Aorta (tissue), 5 donors: ENCODE measurements around the gene KRT4. TPM values are rescaled to one million over a fixed set of nuclear protein-coding genes. Genes with fewer than 3 reads are reported as not detected.

ENCODE experiments used
- ATAC-seq: fragments of 200-7000 bp; cut with Tn5 transposase; one replicate; pipeline ENCODE4 v1.9.1; 2022; ENCODE audit warnings: moderate library complexity; ENCODE audit not compliant: low FRiP score
- DNase-seq, 2 donors: peaks; one replicate each; pipeline ENCODE4 v3.0.0-alpha.2; 2020
- H3K27ac ChIP-seq, 2 donors: one replicate each; pipeline ENCODE4 v1.5.1; 2013; ENCODE audit warnings: low read length in 2 of 2, mild to moderate bottlenecking in 2 of 2, moderate library complexity in 2 of 2, control low read depth in 1 of 2, inconsistent platforms in 1 of 2, low read depth in 1 of 2
- H3K27me3 ChIP-seq, 2 donors: one replicate each; pipeline ENCODE4 v1.6.1; 2013; ENCODE audit warnings: control low read depth in 1 of 2, low read length in 1 of 2, mild to moderate bottlenecking in 1 of 2, moderate library complexity in 1 of 2; ENCODE audit not compliant: insufficient read depth in 2 of 2, control insufficient read depth in 1 of 2
- H3K36me3 ChIP-seq, 2 donors: one replicate each; pipeline ENCODE4 v1.6.1; 2013; ENCODE audit warnings: control low read depth in 1 of 2, low read length in 1 of 2, mild to moderate bottlenecking in 1 of 2; ENCODE audit not compliant: insufficient read depth in 2 of 2, control insufficient read depth in 1 of 2
- H3K4me1 ChIP-seq, 2 donors: one replicate each; pipeline ENCODE4 v1.6.1; 2013; ENCODE audit warnings: low read length in 2 of 2, control low read depth in 1 of 2, mild to moderate bottlenecking in 1 of 2, moderate library complexity in 1 of 2; ENCODE audit not compliant: insufficient read depth in 2 of 2, control insufficient read depth in 1 of 2
- H3K4me3 ChIP-seq, 2 donors: one replicate each; pipeline ENCODE4 v1.5.1; 2013; ENCODE audit warnings: low read length in 2 of 2, control low read depth in 1 of 2, mild to moderate bottlenecking in 1 of 2
- H3K9me3 ChIP-seq: one replicate; pipeline ENCODE4 v1.6.1; 2013; ENCODE audit warnings: mild to moderate bottlenecking, low read length; ENCODE audit not compliant: control insufficient read depth
- WGBS, 2 donors: extraction: QIAGEN DNeasy Blood & Tissue Kit; methylation state at CpG; one replicate each; pipeline ENCODE4 v1.1.7; 2013; 5-methylcytosine and 5-hydroxymethylcytosine counted together
- intact Hi-C, 2 donors: fragments of 100-400 bp; cut with DNase I; formaldehyde crosslinking; loops; one replicate each; pipeline versions ENCODE4 v1.14.2 to v1.15.0; 2022
- polyA plus RNA-seq, 2 donors: library from polyadenylated mRNA; stranded (reverse); fragments of 200-250 nt; gene quantifications; one replicate each; pipeline ENCODE4 v1.2.3, GENCODE V29; 2013
- total RNA-seq, 2 donors: library from RNA; stranded (reverse); fragmentation: NEBNext Ultra II Directional; extraction: Animal tissue kit (Norgen Biotek cat#: 25700); gene quantifications; one replicate each; pipeline ENCODE4 v1.2.1, GENCODE V29; 2021
- donor health status: healthy with polysubstance abuse.
- donor health status: Bipolar disorder and iron deficiency.
- donor health status: DM: no; HTN: no; CAD: no.
- donor health status: DM: no; HTN: no; CAD: no.
- donor health status: DM: yes; HTN: yes; CAD: no.

The KRT4 gene
- total and polyA plus RNA-seq, 4 donors: 3.9 to 4.6 TPM; not detected in 2

GRCh38 chr12:52776913-52777395, 37.0 kb downstream of the KRT4 start, which contains the start of gene KRT76:
KRT76 (minus strand) TSS chr12:52777345; CDS start chr12:52777291, 54 bp downstream.
- H3K27me3 ChIP-seq: no peaks in the 10 kb centered on the region
- H3K36me3 ChIP-seq: no peaks in the 10 kb centered on the region
- H3K4me1 ChIP-seq: no peaks in the 10 kb centered on the region
- DNase-seq (no peak), ATAC-seq (no peak)
- no peak within 1 kb of the TSS for H3K27ac ChIP-seq
- no peaks in the 10 kb centered on the region for H3K9me3 ChIP-seq
- WGBS, 2 donors: 84 to 90% methylated on average over 8 of the region's 8 CpGs
- intact Hi-C loops: no loop called here
- no peak within 1 kb of the TSS for H3K4me3 ChIP-seq

DNA sequence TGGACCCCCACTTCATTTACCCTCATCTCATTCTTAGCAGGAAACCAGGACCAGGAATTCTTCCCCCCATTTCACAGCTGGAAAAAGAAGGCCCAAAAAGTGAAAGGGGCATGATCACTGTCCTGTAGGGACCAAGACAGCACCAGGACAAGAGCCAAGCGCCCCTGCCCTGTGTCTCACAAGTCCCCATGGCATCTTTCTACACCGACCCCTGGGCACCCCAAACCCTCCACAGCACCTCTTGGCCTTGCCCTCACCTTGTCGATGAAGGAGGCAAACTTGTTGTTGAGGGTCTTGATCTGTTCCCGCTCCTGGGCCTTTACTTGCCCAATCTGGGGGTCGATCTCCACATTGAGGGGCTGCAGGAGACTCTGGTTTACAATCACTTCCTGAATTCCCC, 37.5 kb downstream of the KRT4 start:
- no peak overlapping the region for H3K27ac ChIP-seq
- H3K27me3 ChIP-seq: no peaks in the 10 kb centered on the region
- WGBS, 2 donors: 82 to 88% methylated on average over 5 of the region's 5 CpGs
- no peaks in the 10 kb centered on the region for H3K36me3 ChIP-seq
- no peaks in the 10 kb centered on the region for H3K9me3 ChIP-seq
- H3K4me3 ChIP-seq: no peak overlapping the region
- intact Hi-C loops: no loop called here
- DNase-seq (no peak), ATAC-seq (no peak)
- H3K4me1 ChIP-seq: no peaks in the 10 kb centered on the region

- H3K27me3 ChIP-seq: no peaks in the 10 kb centered on the region
Observed at GRCh38 chr12:52774629-52775250, 39.2 kb downstream of the KRT4 start.

DNA sequence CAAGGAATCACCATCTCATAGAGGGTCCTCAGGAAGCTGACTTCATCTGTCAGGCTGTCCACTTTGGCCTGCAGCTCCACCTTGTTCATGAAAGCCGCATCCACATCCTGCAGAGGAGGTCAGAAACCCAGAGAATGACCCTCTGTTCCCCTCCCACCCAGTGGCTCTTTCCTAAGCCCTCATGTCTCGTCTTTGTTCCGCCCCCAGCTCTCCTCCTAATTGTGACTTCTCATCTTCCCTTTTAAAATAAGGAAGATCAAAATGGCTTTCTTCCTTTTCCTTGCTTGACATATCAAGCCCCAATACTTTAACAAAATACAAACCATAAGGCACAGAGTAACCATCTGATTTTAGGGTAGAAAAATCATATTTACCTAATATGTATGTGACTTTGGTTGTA, 41.1 kb downstream of the KRT4 start:
- intact Hi-C loops: no loop called here
- no peaks in the 10 kb centered on the region for H3K36me3 ChIP-seq
- H3K9me3 ChIP-seq: no peaks in the 10 kb centered on the region
- H3K4me3 ChIP-seq: no peak overlapping the region
- no peaks in the 10 kb centered on the region for H3K4me1 ChIP-seq
- ATAC-seq (no peak), DNase-seq (no peak)
- H3K27ac ChIP-seq: no peak overlapping the region
- H3K27me3 ChIP-seq: no peaks in the 10 kb centered on the region
- 79% methylated on average over 3 of the region's 3 CpGs for WGBS, 2 donors

More at GRCh38 chr12:52774629-52775250, 39.2 kb downstream of the KRT4 start:
- intact Hi-C loops: no loop called here
- no peaks in the 10 kb centered on the region for H3K36me3 ChIP-seq
- no peak for ATAC-seq
- no peaks in the 10 kb centered on the region for H3K4me1 ChIP-seq
- no peaks in the 10 kb centered on the region for H3K9me3 ChIP-seq
- DNase-seq: no peak
- no peak overlapping the region for H3K4me3 ChIP-seq
- WGBS, 2 donors: 72 to 77% methylated on average over 8 of the region's 8 CpGs
- H3K27ac ChIP-seq: no peak overlapping the region

DNA sequence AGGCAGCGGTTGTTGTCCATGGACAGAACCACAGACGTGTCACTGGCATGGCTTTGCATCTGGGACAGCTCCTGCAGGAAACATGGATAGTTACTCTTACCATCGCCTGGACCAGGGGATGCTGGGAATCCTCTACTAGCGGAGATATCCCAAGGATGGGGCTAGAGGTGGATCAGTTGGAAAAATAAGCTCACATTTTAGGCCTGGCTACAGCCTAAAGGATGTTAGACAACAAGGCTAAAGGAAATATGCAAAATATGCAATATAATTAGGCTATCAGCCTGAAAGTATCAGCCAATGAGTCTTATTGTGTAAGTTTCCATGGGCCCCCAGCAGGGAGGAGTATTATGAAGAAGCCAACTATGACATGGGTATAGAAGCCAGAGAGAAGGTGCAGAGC, 41.7 kb downstream of the KRT4 start:
- Histone ChIP-seq H3K4me3 (no peak overlapping the region), H3K4me1 (no peaks in the 10 kb centered on the region), H3K27me3 (no peaks in the 10 kb centered on the region), H3K27ac (no peak overlapping the region), H3K9me3 (no peaks in the 10 kb centered on the region), H3K36me3 (no peaks in the 10 kb centered on the region)
- DNase-seq (no peak), ATAC-seq (no peak)
- WGBS, 2 donors: 79 to 88% methylated on average over 4 of the region's 4 CpGs
- intact Hi-C loops: no loop called here

GRCh38 chr12:52771505-52771904, 42.4 kb downstream of the KRT4 start:
- intact Hi-C loops: no loop called here
- Histone ChIP-seq H3K27ac (no peak overlapping the region), H3K4me3 (no peak overlapping the region), H3K36me3 (no peaks in the 10 kb centered on the region), H3K9me3 (no peaks in the 10 kb centered on the region), H3K27me3 (no peaks in the 10 kb centered on the region), H3K4me1 (no peaks in the 10 kb centered on the region)
- ATAC-seq: no peak
- no peak for DNase-seq
- WGBS, 2 donors: 55 to 64% methylated on average over 4 of the region's 4 CpGs

DNA sequence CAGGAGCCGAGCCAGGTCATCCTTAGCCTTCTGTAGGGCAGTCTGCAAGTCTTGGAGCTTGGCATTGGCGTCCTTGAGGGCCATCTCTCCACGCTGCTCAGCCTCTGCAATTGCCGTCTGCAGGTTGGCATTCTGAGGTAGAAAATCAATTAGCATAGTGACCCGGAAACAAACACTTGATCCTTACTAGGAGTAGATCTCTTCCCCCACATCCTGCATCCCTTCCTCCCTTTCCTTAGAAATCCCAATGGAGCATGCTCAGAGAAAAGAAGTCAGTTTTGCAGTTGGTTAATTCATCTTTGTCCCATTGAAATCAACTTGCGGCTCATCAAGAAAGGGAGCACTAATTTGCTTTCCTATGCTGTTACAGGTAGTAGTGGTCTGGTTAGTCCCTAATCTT, 42.8 kb downstream of the KRT4 start:
- Histone ChIP-seq H3K4me1 (no peaks in the 10 kb centered on the region), H3K27ac (no peak overlapping the region), H3K36me3 (no peaks in the 10 kb centered on the region), H3K27me3 (no peaks in the 10 kb centered on the region), H3K4me3 (no peak overlapping the region), H3K9me3 (no peaks in the 10 kb centered on the region)
- WGBS, 2 donors: 83 to 85% methylated on average over 6 of the region's 6 CpGs
- DNase-seq: no peak
- no peak for ATAC-seq
- intact Hi-C loops: no loop called here

DNA sequence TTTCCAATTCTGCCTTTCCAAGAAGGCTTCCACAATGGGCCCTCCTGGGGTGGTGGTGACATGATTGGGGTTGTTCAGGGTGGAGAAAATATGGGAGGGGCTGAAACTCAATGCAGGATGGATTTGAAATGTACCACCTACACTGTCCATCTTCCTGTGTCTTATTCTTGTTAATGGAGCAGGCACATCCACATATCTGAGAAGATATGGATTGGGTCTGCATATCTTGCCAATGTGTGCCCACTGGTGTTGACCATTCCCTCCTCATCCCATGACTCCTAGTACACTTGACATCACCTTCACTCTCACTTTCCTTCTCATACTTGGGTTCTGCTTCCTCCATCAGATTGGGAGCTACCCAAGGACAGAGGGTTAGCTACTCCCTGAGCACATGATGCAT, 44.0 kb downstream of the KRT4 start:
- Histone ChIP-seq H3K4me1 (no peaks in the 10 kb centered on the region), H3K9me3 (no peaks in the 10 kb centered on the region), H3K36me3 (no peaks in the 10 kb centered on the region), H3K27me3 (no peaks in the 10 kb centered on the region), H3K4me3 (no peak overlapping the region), H3K27ac (no peak overlapping the region)
- intact Hi-C loops: no loop called here
- no peak for ATAC-seq
- no peak for DNase-seq

DNA sequence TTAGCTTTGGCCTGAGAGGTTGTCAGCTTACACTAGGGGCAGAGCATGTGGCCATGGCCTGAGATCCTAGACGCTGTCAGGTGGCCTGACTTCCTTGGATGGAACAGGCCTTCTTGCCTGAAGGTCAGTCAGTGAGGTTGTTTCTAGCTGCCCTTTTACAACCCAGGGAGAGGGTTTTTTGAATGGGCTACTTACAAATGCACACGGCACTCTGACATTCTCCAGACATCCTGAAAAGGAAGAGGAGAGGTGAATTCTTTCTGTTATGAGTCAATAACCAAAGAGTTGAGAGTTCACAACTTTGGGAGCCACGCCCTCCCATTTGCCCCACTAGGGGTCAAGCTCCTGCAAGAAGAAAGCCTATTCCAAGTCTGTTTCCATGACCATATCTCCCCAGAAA, 44.6 kb downstream of the KRT4 start:
- Histone ChIP-seq H3K9me3 (no peaks in the 10 kb centered on the region), H3K27ac (no peak overlapping the region), H3K4me1 (no peaks in the 10 kb centered on the region), H3K27me3 (no peaks in the 10 kb centered on the region), H3K4me3 (no peak overlapping the region), H3K36me3 (no peaks in the 10 kb centered on the region)
- DNase-seq: no peak
- intact Hi-C loops: no loop called here
- no peak for ATAC-seq
- 66 to 69% methylated on average over 3 of the region's 3 CpGs for whole genome bisulfite sequencing, 2 donors
